H1 (cell line): ENCODE data around the gene RRP12. TPM values are rescaled to one million over a fixed set of nuclear protein-coding genes. Genes with fewer than 3 reads are reported as not detected.
A peak's percentile ranks its signal among the peaks of the same experiment; 100 is the strongest.

ENCODE experiments used
- CTCF ChIA-PET: fragments of 300-600 bp; sonication (Branson Sonifier 250); formaldehyde crosslinking; loops from one replicate; lab custom pipeline; 2021; ENCODE audit not compliant: partially characterized antibody; lab: Charles Lee
- POLR2A ChIA-PET: fragments of 300-600 bp; sonication (Branson Sonifier 250); formaldehyde crosslinking; loops from one replicate; lab custom pipeline; 2021; ENCODE audit warnings: inconsistent platforms; ENCODE audit not compliant: partially characterized antibody; lab: Charles Lee
- DNase-seq, 2 experiments: peaks; one replicate each; pipeline versions ENCODE4 v3.0.0 to v3.0.0-alpha.2; 2010 to 2022; ENCODE audit warnings: low spot score in 2 of 2, low read depth in 1 of 2, mixed read lengths in 1 of 2
- FAIRE-seq: peaks from 2 replicates; lab custom pipeline; 2011; peaks lifted over from hg19 to GRCh38; lab: Jason Lieb, UNC
- H2AFZ ChIP-seq: 2 replicates; pipeline ENCODE4 v1.8.1; 2012; ENCODE audit warnings: low read length, inconsistent platforms
- H2AK5ac ChIP-seq: 2 replicates; pipeline ENCODE4 v1.6.1; 2013; ENCODE audit warnings: low read depth, low read length
- H2BK120ac ChIP-seq: replicated peaks from 2 replicates; pipeline ENCODE3; 2013; ENCODE audit warnings: low read depth, low read length, inconsistent platforms
- H2BK12ac ChIP-seq: 2 replicates; pipeline ENCODE4 v1.6.1; 2013; ENCODE audit warnings: low read depth, low read length
- H2BK15ac ChIP-seq: 2 replicates; pipeline ENCODE4 v1.6.1; 2013; ENCODE audit warnings: low read length
- H2BK20ac ChIP-seq: 2 replicates; pipeline ENCODE4 v1.6.1; 2013; ENCODE audit warnings: low read length
- H2BK5ac ChIP-seq: 2 replicates; pipeline ENCODE4 v1.6.1; 2013; ENCODE audit warnings: low read depth, low read length
- H3K14ac ChIP-seq: 2 replicates; pipeline ENCODE4 v1.6.1; 2013; ENCODE audit warnings: inconsistent platforms; ENCODE audit not compliant: insufficient read length
- H3K18ac ChIP-seq: 2 replicates; pipeline ENCODE4 v1.6.1; 2013; ENCODE audit warnings: low read length; ENCODE audit errors: extremely low read depth
- H3K23ac ChIP-seq: 2 replicates; pipeline ENCODE4 v1.6.1; 2013; ENCODE audit warnings: inconsistent platforms; ENCODE audit not compliant: insufficient read length
- H3K23me2 ChIP-seq: 2 replicates; pipeline ENCODE4 v1.6.1; 2013; ENCODE audit warnings: low read depth, low read length
- H3K27ac ChIP-seq: 2 replicates; pipeline ENCODE4 v1.6.1; 2011; ENCODE audit warnings: low read depth, low read length, inconsistent platforms
- H3K27me3 ChIP-seq, 4 experiments: replicated peaks in 1 of 4; 1 replicate in 1 of 4; 2 replicates in 3 of 4; pipeline versions ENCODE4 v1.6.1 to v1.8.1; 2011 to 2013; ENCODE audit warnings: low read length in 3 of 4, mild to moderate bottlenecking in 3 of 4, inconsistent platforms in 2 of 4, mixed read lengths in 2 of 4, moderate library complexity in 1 of 4; ENCODE audit not compliant: control insufficient read depth in 3 of 4, insufficient read depth in 3 of 4; ENCODE audit errors: extremely low read depth in 1 of 4
- H3K36me3 ChIP-seq, 4 experiments: 2 replicates each; pipeline versions ENCODE4 v1.6.1 to v1.8.1; 2011 to 2013; ENCODE audit warnings: mild to moderate bottlenecking in 4 of 4, low read length in 3 of 4, moderate library complexity in 2 of 4, control low read depth in 1 of 4, inconsistent platforms in 1 of 4; ENCODE audit not compliant: insufficient read depth in 4 of 4, control insufficient read depth in 2 of 4
- H3K4ac ChIP-seq: replicated peaks from 2 replicates; pipeline ENCODE3; 2013; ENCODE audit warnings: low read length, low read depth, mixed read lengths, inconsistent platforms; ENCODE audit not compliant: insufficient read length
- H3K4me1 ChIP-seq, 4 experiments: replicated peaks in 1 of 4; 1 replicate in 1 of 4; 2 replicates in 3 of 4; pipeline versions ENCODE4 v1.6.1 to v1.8.1; 2011 to 2013; ENCODE audit warnings: low read length in 3 of 4, inconsistent platforms in 2 of 4, mixed read lengths in 1 of 4; ENCODE audit not compliant: insufficient read depth in 4 of 4, control insufficient read depth in 3 of 4
- H3K4me2 ChIP-seq, 2 experiments: 2 replicates each; pipeline versions ENCODE4 v1.6.1 to v1.8.1; 2011 to 2013; ENCODE audit warnings: low read depth in 2 of 2, low read length in 2 of 2, control low read depth in 1 of 2, inconsistent platforms in 1 of 2, mild to moderate bottlenecking in 1 of 2; ENCODE audit not compliant: insufficient read depth in 1 of 2
- H3K4me3 ChIP-seq, 4 experiments: fragments of 200-600, 300-600 bp in 1 of 4; sonication (generic), shearing (Covaris generic), sonication (Bioruptor Twin) in 1 of 4; 2 replicates each; pipeline versions ENCODE4 v1.5.1 to v1.8.1; 2011 to 2016; ENCODE audit warnings: low read length in 4 of 4, low read depth in 3 of 4, control low read depth in 2 of 4, inconsistent platforms in 2 of 4, mild to moderate bottlenecking in 2 of 4, mixed read lengths in 1 of 4, moderate library complexity in 1 of 4; ENCODE audit not compliant: insufficient read depth in 2 of 4; ENCODE audit errors: extremely low read depth in 1 of 4
- H3K56ac ChIP-seq: replicated peaks from 2 replicates; pipeline ENCODE3; 2013; ENCODE audit warnings: low read depth, mild to moderate bottlenecking, mixed read lengths, low read length, inconsistent platforms; ENCODE audit not compliant: insufficient read length
- H3K79me1 ChIP-seq: 2 replicates; pipeline ENCODE4 v1.6.1; 2013; ENCODE audit warnings: low read depth, low read length, control low read depth
- H3K79me2 ChIP-seq, 2 experiments: 2 replicates each; pipeline versions ENCODE4 v1.6.1 to v1.8.1; 2012 to 2013; ENCODE audit warnings: low read length in 2 of 2, mild to moderate bottlenecking in 2 of 2, inconsistent platforms in 1 of 2; ENCODE audit not compliant: insufficient read depth in 2 of 2, control insufficient read depth in 1 of 2
- H3K9ac ChIP-seq, 4 experiments: replicated peaks in 1 of 4; 1 replicate in 1 of 4; 2 replicates in 3 of 4; pipeline versions ENCODE4 v1.6.1 to v1.8.1; 2011 to 2013; ENCODE audit warnings: low read depth in 3 of 4, low read length in 3 of 4, control low read depth in 2 of 4, mild to moderate bottlenecking in 2 of 4, moderate library complexity in 2 of 4, inconsistent platforms in 1 of 4; ENCODE audit errors: extremely low read depth in 1 of 4
- H3K9me3 ChIP-seq, 2 experiments: 2 replicates each; pipeline versions ENCODE4 v1.6.1 to v1.8.1; 2012 to 2013; ENCODE audit warnings: mild to moderate bottlenecking in 2 of 2, moderate library complexity in 2 of 2, control low read depth in 1 of 2, inconsistent platforms in 1 of 2, low read depth in 1 of 2, low read length in 1 of 2, mixed read lengths in 1 of 2; ENCODE audit not compliant: insufficient read depth in 2 of 2
- H4K20me1 ChIP-seq, 2 experiments: replicated peaks in 1 of 2; 2 replicates each; pipeline versions ENCODE3 to v1.8.1; 2011 to 2013; ENCODE audit warnings: inconsistent platforms in 2 of 2, low read length in 2 of 2, mild to moderate bottlenecking in 1 of 2; ENCODE audit not compliant: insufficient read depth in 2 of 2, control insufficient read depth in 1 of 2
- H4K5ac ChIP-seq: 2 replicates; pipeline ENCODE4 v1.6.1; 2013; ENCODE audit warnings: low read length, low read depth, mixed read lengths, inconsistent platforms; ENCODE audit not compliant: insufficient read length
- H4K8ac ChIP-seq: 2 replicates; pipeline ENCODE4 v1.8.0; 2013; ENCODE audit warnings: mild to moderate bottlenecking, moderate library complexity, low read length, inconsistent platforms; ENCODE audit not compliant: insufficient read depth; ENCODE audit errors: extremely low read depth
- H4K91ac ChIP-seq: replicated peaks from 2 replicates; pipeline ENCODE3; 2013; ENCODE audit warnings: low read length, mixed read lengths, inconsistent platforms; ENCODE audit not compliant: insufficient read length
- CHD2 ChIP-seq: IDR thresholded peaks from 2 replicates; pipeline ENCODE4 v1.6.1; 2012; ENCODE audit warnings: low read length, improper control_type of control experiment
- GABPA ChIP-seq: IDR thresholded peaks from 2 replicates; pipeline ENCODE4 v1.6.1; 2011; ENCODE audit warnings: mild to moderate bottlenecking, low read length, moderate library complexity, borderline replicate concordance; ENCODE audit not compliant: insufficient read depth
- HDAC6 ChIP-seq: IDR thresholded peaks from one replicate; pipeline ENCODE4 v1.7.1; 2012; ENCODE audit warnings: low read depth, mild to moderate bottlenecking, inconsistent platforms, low read length, moderate library complexity
- KDM5A ChIP-seq: fragments of 200-600 bp; IDR thresholded peaks from 2 replicates; pipeline ENCODE4 v1.7.1; 2012; ENCODE audit warnings: mild to moderate bottlenecking, low read length, inconsistent platforms, mixed read lengths
- MAFK ChIP-seq: IDR thresholded peaks from 2 replicates; pipeline ENCODE4 v1.6.1; 2012; ENCODE audit warnings: low read depth, mild to moderate bottlenecking, improper control_type of control experiment, low read length
- SIN3A ChIP-seq, 2 experiments: IDR thresholded peaks in 1 of 2; conservative IDR thresholded peaks in 1 of 2; 2 replicates each; pipeline ENCODE4 v1.6.1; 2011 to 2012; ENCODE audit warnings: low read length in 2 of 2, improper control_type of control experiment in 1 of 2, low read depth in 1 of 2, mild to moderate bottlenecking in 1 of 2
- SIRT6 ChIP-seq: IDR thresholded peaks from one replicate; pipeline ENCODE4 v1.7.1; 2012; ENCODE audit warnings: low read length, inconsistent platforms
- YY1 ChIP-seq: IDR thresholded peaks from 2 replicates; pipeline ENCODE4 v1.6.1; 2011; ENCODE audit warnings: low read depth, mild to moderate bottlenecking, low read length
- WGBS, 2 experiments: shearing (Covaris generic) in 1 of 2; methylation state at CpG; one replicate each; pipeline versions ENCODE4 v1.1.6 to v1.1.7; 2013 to 2015; ENCODE audit warnings: low lambda C conversion rate in 2 of 2, mixed read lengths in 2 of 2, inconsistent platforms in 1 of 2, low coverage in 1 of 2, missing lambda C conversion rate in 1 of 2; ENCODE audit not compliant: insufficient replicate concordance in 2 of 2, insufficient coverage in 1 of 2, insufficient read length in 1 of 2; ENCODE audit errors: extremely low coverage in 1 of 2, missing lambda C conversion rate in 1 of 2; 5-methylcytosine and 5-hydroxymethylcytosine counted together
- polyA plus RNA-seq, 7 experiments: library from polyadenylated mRNA; depleted of rRNA in 3 of 7; stranded (reverse) in 5 of 7; unstranded in 2 of 7; fragments of >200 nt in 5 of 7; fragments of 200-250 nt in 2 of 7; gene quantifications; 1 replicate in 5 of 7; 2 replicates in 1 of 7; 4 replicates in 1 of 7; pipeline versions ENCODE4 v1.2.1 to v1.2.3, GENCODE V29; 2011 to 2013; ENCODE audit warnings: missing spikeins in 2 of 7, mixed read lengths in 2 of 7
- total RNA-seq: library from RNA; stranded (reverse); fragmentation: NEBNext Ultra II Directional; extraction: Animal tissue kit (Norgen Biotek cat#: 25700); gene quantifications from 2 replicates; pipeline ENCODE4 v1.2.1, GENCODE V29; 2021

Gene RRP12
- total and polyA plus RNA-seq, 2 of the 8 experiments (the other 6 are each of a cell fraction or from before 2014, with no cell fraction given): 21.0 to 65.8 TPM

GRCh38 chr10:97444212-97444611, 43.1 kb upstream of the RRP12 start:
- WGBS, 2 experiments: 96% methylated on average over 1 of the region's 1 CpG; no CpG with 5 or more reads in 1 of the 2 experiments
- no peak overlapping the region for H3K9ac ChIP-seq

More at GRCh38 chr10:97444212-97444611, 43.1 kb upstream of the RRP12 start:
- FAIRE-seq: no peak
- no peak overlapping the region for H2AFZ ChIP-seq
- H4K5ac ChIP-seq: no peak overlapping the region
- no peak overlapping the region for H3K18ac ChIP-seq
- H3K36me3 ChIP-seq: peaks cover 3 to 24% (median 15%) of the 10 kb centered on the region in 4 experiments; a peak in 6 of 8 replicates
- no peak for TF ChIP-seq SIN3A (conservative IDR thresholded peaks at IDR 0.05 in 1 of 2, IDR thresholded peaks at IDR 0.05 in 1 of 2; ENCODE audit: low read depth in 1 of 2, low read length in 2 of 2)
- TF ChIP-seq HDAC6: no peak
- no peak for TF ChIP-seq YY1
- no peak for TF ChIP-seq GABPA
- TF ChIP-seq CHD2: no peak
- TF ChIP-seq SIRT6: no peak
- no peak for TF ChIP-seq KDM5A
- no peak for TF ChIP-seq MAFK
- TF ChIP-seq, all 59 proteins: peak for 0
- H3K79me1 ChIP-seq: peaks cover 10% of the 10 kb centered on the region
- H2BK12ac ChIP-seq: no peak overlapping the region
- H4K20me1 ChIP-seq: peaks cover 0 to 4% of the 10 kb centered on the region in 2 experiments
- H4K91ac ChIP-seq: no peak overlapping the region
- H2BK120ac ChIP-seq: no peak overlapping the region
- peak overlapping the region; percentile 85 to 88; a peak in 2 of 4 replicates for H3K4me2 ChIP-seq
- peaks cover 7% of the 10 kb centered on the region for H3K23me2 ChIP-seq
- no peak overlapping the region for H3K14ac ChIP-seq
- no peak overlapping the region for H4K8ac ChIP-seq
- no peak for DNase-seq
- H2AK5ac ChIP-seq: no peak overlapping the region
- H3K56ac ChIP-seq: no peak overlapping the region
- no peak overlapping the region for H3K23ac ChIP-seq
- ChIA-PET POLR2A (interaction anchor here (1.2 to 13.8 kb wide), 2 partner anchors 12 to 53 kb away, joined by 3 to 185 read pairs; no protein-coding TSS in a partner anchor), CTCF (interaction anchor here (0.7 to 2.5 kb wide), 7 partner anchors 11 to 168 kb away, joined by 3 to 19 read pairs (median 4); no protein-coding TSS in a partner anchor)
- no peak overlapping the region for H2BK5ac ChIP-seq
- no peak overlapping the region for H3K4ac ChIP-seq
- no peak overlapping the region for H2BK15ac ChIP-seq
- peak overlapping the region in 2 of 4 experiments; percentile 1 to 85; a peak in 2 of 8 replicates for H3K4me3 ChIP-seq
- H3K27me3 ChIP-seq: no peaks in the 10 kb centered on the region
- H3K27ac ChIP-seq: no peak overlapping the region
- no peaks in the 10 kb centered on the region for H3K9me3 ChIP-seq
- H2BK20ac ChIP-seq: no peak overlapping the region
- peaks cover 0 to 8% (median under 1%) of the 10 kb centered on the region in 4 experiments; a peak in 5 of 7 replicates for H3K4me1 ChIP-seq
- H3K79me2 ChIP-seq: peaks cover 15 to 41% of the 10 kb centered on the region in 2 experiments
